K562 (cell line): Measurements from ENCODE around the gene TMEM61. TPM values are rescaled to one million over a fixed set of nuclear protein-coding genes. Genes with fewer than 3 reads are reported as not detected.

Experiments used
- ATAC-seq: fragments of 200-7000 bp; cut with Tn5 transposase; 3 replicates; pipeline ENCODE4 v1.9.1; 2020; ENCODE audit warnings: moderate library complexity
- BruUV-seq: library from RNA; stranded (reverse); fragments of 400-500 nt; replicated peaks from 2 replicates; lab custom pipeline; 2021; lab: Mats Ljungman, UMichigan
- CTCF ChIA-PET: fragments of 300-600 bp; formaldehyde crosslinking; extraction: SDS; loops from one replicate; lab custom pipeline; 2021; ENCODE audit warnings: low intra/inter-chr PET ratio; lab: Yijun Ruan, JAX
- POLR2A ChIA-PET: fragments of 300-600, 350-650 bp; sonication (Branson Sonifier 250); formaldehyde crosslinking; extraction: SDS; loops from one replicate; lab custom pipeline; 2021; ENCODE audit warnings: antibody characterized with exemption, inconsistent platforms; lab: Yijun Ruan, JAX
- DNase-seq, 4 experiments: peaks; one replicate each; pipeline versions ENCODE4 v3.0.0 to v3.0.0-alpha.2; 2011 to 2018; ENCODE audit warnings: low spot score in 3 of 4, mixed read lengths in 3 of 4; ENCODE audit errors: extremely low read depth in 1 of 4
- FAIRE-seq: peaks from 2 replicates; lab custom pipeline; 2011; peaks lifted over from hg19 to GRCh38; lab: Jason Lieb, UNC
- H2AFZ ChIP-seq: 2 replicates; pipeline ENCODE4 v1.6.0; 2011; ENCODE audit warnings: low read depth, low read length, control low read depth, inconsistent platforms
- H3K27ac ChIP-seq: fragments of 200-600 bp; 3 replicates; pipeline ENCODE4 v1.8.0; 2011; ENCODE audit warnings: low read depth, mild to moderate bottlenecking, control low read depth, inconsistent platforms, low read length, moderate library complexity, mixed read lengths; ENCODE audit errors: extremely low read depth
- H3K27me3 ChIP-seq, 2 experiments: fragments of 300-600 bp in 1 of 2; 2 replicates in 1 of 2; 3 replicates in 1 of 2; pipeline versions ENCODE4 v1.6.0 to v1.8.0; 2011; ENCODE audit warnings: inconsistent platforms in 2 of 2, low read length in 2 of 2, mild to moderate bottlenecking in 1 of 2, mixed read lengths in 1 of 2, moderate library complexity in 1 of 2; ENCODE audit not compliant: control insufficient read depth in 2 of 2, insufficient read depth in 2 of 2
- H3K36me3 ChIP-seq: fragments of 300-600 bp; 3 replicates; pipeline ENCODE4 v1.8.0; 2011; ENCODE audit warnings: mild to moderate bottlenecking, low read length, inconsistent platforms; ENCODE audit not compliant: control insufficient read depth, insufficient read depth
- H3K4me1 ChIP-seq, 2 experiments: fragments of 200-600 bp in 1 of 2; replicated peaks in 1 of 2; 2 replicates in 1 of 2; 3 replicates in 1 of 2; pipeline versions ENCODE4 v1.5.1 to v1.8.0; 2011; ENCODE audit warnings: inconsistent platforms in 2 of 2, low read length in 2 of 2, mild to moderate bottlenecking in 1 of 2, mixed read lengths in 1 of 2, moderate library complexity in 1 of 2; ENCODE audit not compliant: control insufficient read depth in 2 of 2, insufficient read depth in 2 of 2
- H3K4me2 ChIP-seq: 2 replicates; pipeline ENCODE4 v1.6.1; 2011; ENCODE audit warnings: low read length, control low read depth, inconsistent platforms, mixed read lengths; ENCODE audit not compliant: insufficient read depth
- H3K4me3 ChIP-seq: fragments of 200-600 bp; sonication (generic), shearing (Covaris generic); 2 replicates; pipeline ENCODE4 v1.5.1; 2016; ENCODE audit warnings: control low read depth, inconsistent platforms
- H3K79me2 ChIP-seq: fragments of 200-600 bp; 3 replicates; pipeline ENCODE4 v1.8.0; 2011; ENCODE audit warnings: low read length, inconsistent platforms; ENCODE audit not compliant: control insufficient read depth, insufficient read depth
- H3K9ac ChIP-seq, 2 experiments: 2 replicates each; pipeline versions ENCODE4 v1.6.0 to v1.6.1; 2011; ENCODE audit warnings: low read depth in 2 of 2, low read length in 2 of 2, control low read depth in 1 of 2, inconsistent platforms in 1 of 2, mild to moderate bottlenecking in 1 of 2, mixed read lengths in 1 of 2; ENCODE audit not compliant: insufficient read depth in 1 of 2
- H3K9me1 ChIP-seq: one replicate; pipeline ENCODE4 v1.6.0; 2011; ENCODE audit warnings: inconsistent platforms, mild to moderate bottlenecking, low read length, moderate library complexity; ENCODE audit not compliant: control insufficient read depth, insufficient read depth
- H3K9me3 ChIP-seq: replicated peaks from 2 replicates; pipeline ENCODE4 v1.5.1; 2011; ENCODE audit warnings: low read depth, low read length, inconsistent platforms; ENCODE audit not compliant: control insufficient read depth, insufficient read depth
- H4K20me1 ChIP-seq: replicated peaks from 2 replicates; pipeline ENCODE4 v1.6.1; 2011; ENCODE audit warnings: low read length, inconsistent platforms, mixed read lengths; ENCODE audit not compliant: control insufficient read depth, insufficient read depth
- CHAMP1 ChIP-seq: fragments of 450-650 bp; IDR thresholded peaks from 2 replicates; pipeline ENCODE4 v1.6.1; 2016; ENCODE audit warnings: mild to moderate bottlenecking
- DMBX1 ChIP-seq: fragments of 250-450 bp; sonication (Bioruptor Pico); IDR thresholded peaks from 2 replicates; pipeline ENCODE4 v1.8.0; 2022; ENCODE audit warnings: inconsistent platforms, mild to moderate bottlenecking, moderate library complexity, borderline replicate concordance
- HCFC1 ChIP-seq: IDR thresholded peaks from 2 replicates; pipeline ENCODE4 v1.6.1; 2012; ENCODE audit warnings: low read depth, low read length, improper control_type of control experiment
- KLF10 ChIP-seq: fragments of 250-450 bp; sonication (Bioruptor Pico); IDR thresholded peaks from 2 replicates; pipeline ENCODE4 v1.6.1; 2021; ENCODE audit warnings: matching md5 sums
- L3MBTL2 ChIP-seq: fragments of 450-650 bp; IDR thresholded peaks from 2 replicates; pipeline ENCODE4 v1.6.1; 2016; ENCODE audit warnings: mild to moderate bottlenecking, moderate library complexity
- MEF2D ChIP-seq: conservative IDR thresholded peaks from 2 replicates; pipeline ENCODE4 v1.6.1; 2016; ENCODE audit warnings: low read depth, missing genetic modification characterization, missing compliant biosample characterization
- MTA2 ChIP-seq: fragments of 450-650 bp; IDR thresholded peaks from 2 replicates; pipeline ENCODE4 v1.6.1; 2016; ENCODE audit warnings: low read depth
- NFE2 ChIP-seq: IDR thresholded peaks from 2 replicates; pipeline ENCODE4 v1.6.1; 2014; ENCODE audit warnings: antibody characterized with exemption, low read depth
- POLR3A ChIP-seq: IDR thresholded peaks from 2 replicates; pipeline ENCODE4 v1.6.1; 2011; ENCODE audit warnings: borderline replicate concordance, mild to moderate bottlenecking, moderate library complexity; ENCODE audit not compliant: insufficient read length, insufficient read depth; ENCODE audit errors: extremely low read depth
- SNRNP70 ChIP-seq: fragments of 200-400 bp; formaldehyde crosslinking; optimal IDR thresholded peaks from 2 replicates; pipeline ENCODE3; 2017; ENCODE audit warnings: low read depth, low read length
- SPI1 ChIP-seq: IDR thresholded peaks from 2 replicates; pipeline ENCODE4 v1.6.1; 2011; ENCODE audit warnings: low read depth, low read length, control low read depth, borderline replicate concordance
- TOE1 ChIP-seq, 2 experiments: fragments of 450-650 bp in 1 of 2; sonication (generic) in 1 of 2; formaldehyde crosslinking in 1 of 2; IDR thresholded peaks; 2 replicates each; pipeline versions ENCODE4 v1.7.1 to v1.8.0; 2016 to 2022; ENCODE audit warnings: borderline replicate concordance in 2 of 2, mild to moderate bottlenecking in 2 of 2, antibody characterized with exemption in 1 of 2, inconsistent platforms in 1 of 2, low read depth in 1 of 2, missing genetic modification reagents in 1 of 2, moderate library complexity in 1 of 2
- ZNF133 ChIP-seq: fragments of 250-450 bp; sonication (Bioruptor Pico); IDR thresholded peaks from 2 replicates; pipeline ENCODE4 v1.4.0; 2020; ENCODE audit warnings: mild to moderate bottlenecking
- ZNF146 ChIP-seq: IDR thresholded peaks from one replicate; pipeline ENCODE4 v1.6.1; 2018; ENCODE audit warnings: missing compliant biosample characterization; ENCODE audit not compliant: unreplicated experiment
- ZNF232 ChIP-seq: sonication (generic); formaldehyde crosslinking; IDR thresholded peaks from 2 replicates; pipeline ENCODE4 v1.8.0; 2022; ENCODE audit warnings: mild to moderate bottlenecking, missing genetic modification reagents
- ZNF75A ChIP-seq: fragments of 450-650 bp; formaldehyde crosslinking; IDR thresholded peaks from 2 replicates; pipeline ENCODE4 v1.4.0; 2020; ENCODE audit warnings: mild to moderate bottlenecking
- WGBS: fragments of 100-300 bp; shearing (Covaris generic); methylation state at CpG from one replicate; pipeline ENCODE4 v1.1.6; 2016; ENCODE audit warnings: low coverage, mixed read lengths; ENCODE audit not compliant: insufficient coverage; ENCODE audit errors: missing lambda C conversion rate; 5-methylcytosine and 5-hydroxymethylcytosine counted together
- in situ Hi-C: fragments of 300-500 bp; cut with MboI; formaldehyde crosslinking; loops from 4 replicates; pipeline ENCODE4 v1.15.0; 2018; ENCODE audit warnings: inconsistent platforms, mixed read lengths
- intact Hi-C: fragments of 100-400 bp; cut with micrococcal nuclease; formaldehyde crosslinking; loops from 2 replicates; pipeline ENCODE4 v1.14.2; 2022
- polyA plus RNA-seq, 8 experiments: library from polyadenylated mRNA; depleted of rRNA in 4 of 8; stranded (reverse) in 5 of 8; unstranded in 3 of 8; fragments of >200 nt; fragmentation: Nextera tagmentation in 2 of 8; fragmentation: Illumina TruSeq in 1 of 8; extraction: Ambion mirVana in 2 of 8; extraction: Trizol in 1 of 8; gene quantifications; 2 replicates each; pipeline versions ENCODE4 v1.2.1 to v1.2.3, GENCODE V29; 2011 to 2014; ENCODE audit warnings: inconsistent platforms in 1 of 8, missing spikeins in 1 of 8
- total RNA-seq, 7 experiments: library from RNA; depleted of rRNA in 6 of 7; stranded (reverse); fragments of >200 nt in 6 of 7; fragmentation: Illumina TruSeq in 2 of 7; extraction: Trizol in 2 of 7; gene quantifications; 2 replicates each; pipeline versions ENCODE4 v1.2.1 to v1.2.3, GENCODE V29; 2011 to 2021; ENCODE audit warnings: low replicate concordance in 1 of 7
- TF ChIP-seq, protein P1 (sequence below): sonication (generic); formaldehyde crosslinking; IDR thresholded peaks from 2 replicates; pipeline ENCODE4 v1.8.1; 2023; ENCODE audit warnings: mild to moderate bottlenecking, missing genetic modification reagents

The TMEM61 gene
- total and polyA plus RNA-seq, 9 of the 15 experiments (the other 6 are each of a cell fraction or from before 2014, with no cell fraction given) = not detected

DNA sequence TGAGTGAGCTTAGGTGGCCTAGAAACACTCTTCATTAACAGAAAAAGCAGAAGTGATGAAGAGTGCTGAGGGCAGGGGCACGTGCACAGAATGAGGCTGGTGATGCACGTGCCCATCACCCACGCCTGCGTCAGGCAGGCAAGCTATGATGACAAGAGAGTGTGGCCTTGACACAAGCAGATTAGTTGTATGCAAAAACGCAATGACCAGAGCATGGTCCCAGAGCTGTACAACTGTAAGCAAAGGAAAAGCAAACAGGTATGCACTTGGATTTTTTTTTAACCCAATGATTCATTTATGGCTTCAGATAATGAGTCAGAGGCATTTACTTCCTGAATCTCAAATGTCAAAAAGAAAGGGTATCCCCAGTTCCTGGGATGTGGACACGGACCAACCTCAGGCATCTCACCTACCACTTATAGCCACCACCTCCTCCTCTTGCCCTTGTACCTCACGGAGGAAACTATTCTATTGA, 9.1 kb upstream of the TMEM61 start (continued):
- TF ChIP-seq ZNF146 (CRISPR knock-in tag) = no peak

- Histone ChIP-seq H3K4me3 (no peak overlapping the region), H3K9me1 (no peaks in the 10 kb centered on the region), H3K27ac (no peak overlapping the region), H3K9ac (no peak overlapping the region), H3K36me3 (no peaks in the 10 kb centered on the region), H2AFZ (no peak overlapping the region), H4K20me1 (no peaks in the 10 kb centered on the region), H3K79me2 (no peaks in the 10 kb centered on the region), H3K9me3 (no peaks in the 10 kb centered on the region), H3K4me1 (no peaks in the 10 kb centered on the region), H3K4me2 (no peak overlapping the region), H3K27me3 (peaks cover 17 to 55% of the 10 kb centered on the region in 2 experiments)
- 0% methylated on average over 4 of the region's 4 CpGs for WGBS
- no TSS peak for BruUV-seq
- CTCF ChIA-PET = interaction anchor here (0.6 kb wide), 1 partner anchor 9 kb away, joined by 3 read pairs; no protein-coding TSS in a partner anchor
- ATAC-seq (no peak), FAIRE-seq (no peak), DNase-seq (no peak)
- intact Hi-C loops (no loop called here), in situ Hi-C loops (no loop called here)
- POLR2A ChIA-PET = interaction anchor here (0.6 to 1.2 kb wide), 3 partner anchors 9 to 113 kb away, joined by 3 read pairs; no protein-coding TSS in a partner anchor
- TF ChIP-seq ZNF232 (CRISPR knock-in tag) (no peak), HCFC1 (no peak), SPI1 (no peak), ZNF133 (CRISPR knock-in tag) (no peak), KLF10 (CRISPR knock-in tag) (no peak), DMBX1 (CRISPR knock-in tag) (no peak), MEF2D (tag) (no peak), NFE2 (no peak), POLR3A (no peak), TOE1 (IDR thresholded peaks at IDR 0.05; ENCODE audit: borderline replicate concordance) (no peak), TOE1 (CRISPR knock-in tag; IDR thresholded peaks at IDR 0.05; ENCODE audit: borderline replicate concordance, low read depth) (no peak), CHAMP1 (no peak), L3MBTL2 (no peak), SNRNP70 (no peak), ZNF75A (CRISPR knock-in tag) (no peak), MTA2 (no peak)
- TF ChIP-seq, protein P1, sequence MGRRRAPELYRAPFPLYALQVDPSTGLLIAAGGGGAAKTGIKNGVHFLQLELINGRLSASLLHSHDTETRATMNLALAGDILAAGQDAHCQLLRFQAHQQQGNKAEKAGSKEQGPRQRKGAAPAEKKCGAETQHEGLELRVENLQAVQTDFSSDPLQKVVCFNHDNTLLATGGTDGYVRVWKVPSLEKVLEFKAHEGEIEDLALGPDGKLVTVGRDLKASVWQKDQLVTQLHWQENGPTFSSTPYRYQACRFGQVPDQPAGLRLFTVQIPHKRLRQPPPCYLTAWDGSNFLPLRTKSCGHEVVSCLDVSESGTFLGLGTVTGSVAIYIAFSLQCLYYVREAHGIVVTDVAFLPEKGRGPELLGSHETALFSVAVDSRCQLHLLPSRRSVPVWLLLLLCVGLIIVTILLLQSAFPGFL (CRISPR knock-in tag) = no peak
Measured at GRCh38 chr1:54972436-54972835, 8.0 kb upstream of the TMEM61 start.
